Activated CD4-positive, alpha-beta T cell treated with anti-CD3 and anti-CD28 coated beads, Interleukin-2, amount 50 U/mL, for 4 hours (primary cell): ENCODE data around the gene SRGAP3.

Experiments
- DNase-seq, 2 experiments: peaks; one replicate each; pipeline ENCODE4 v3.0.0-alpha.2; 2020

SRGAP3 gene

DNA sequence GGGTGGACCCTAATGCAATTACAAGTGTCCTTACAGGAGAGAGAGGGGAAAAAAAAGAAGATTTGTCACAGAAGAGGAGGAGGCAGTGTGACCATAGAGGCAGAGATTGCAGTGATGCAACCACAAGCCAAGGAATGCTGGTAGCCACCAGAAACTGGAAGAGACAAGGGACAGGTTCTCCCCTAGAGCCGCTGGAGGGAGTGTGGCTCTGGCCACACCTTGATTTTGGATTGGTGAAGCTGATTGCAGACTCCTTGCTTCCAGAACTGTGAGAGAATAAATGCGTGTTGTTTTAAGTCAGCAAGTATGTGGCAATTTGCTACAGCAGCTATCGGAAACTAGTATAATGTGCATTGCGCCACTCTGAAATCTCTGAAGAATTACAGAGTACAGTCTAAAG is 110.1 kb downstream of the SRGAP3 start:
- DNase-seq, result no peak

DNA sequence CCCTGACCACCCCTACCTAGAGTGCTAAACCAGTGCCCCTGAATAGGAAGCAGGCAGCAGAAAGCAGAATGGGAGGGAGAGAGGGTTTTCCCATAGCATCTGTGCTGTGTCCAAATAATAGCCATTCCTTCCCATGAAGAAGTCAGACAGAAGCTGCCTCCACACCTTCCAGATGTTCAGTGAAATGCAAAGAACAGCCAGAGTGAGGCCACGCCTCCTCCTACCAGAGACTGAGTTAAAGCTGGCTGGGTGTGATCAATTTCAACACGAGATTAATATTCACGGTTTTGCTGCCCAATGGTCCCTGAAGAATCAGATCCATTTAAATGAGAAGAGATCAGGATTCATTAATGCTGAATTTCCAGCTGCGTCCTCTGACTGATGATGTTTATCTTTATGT is 111.8 kb downstream of the SRGAP3 start:
- no peak for DNase-seq

DNA sequence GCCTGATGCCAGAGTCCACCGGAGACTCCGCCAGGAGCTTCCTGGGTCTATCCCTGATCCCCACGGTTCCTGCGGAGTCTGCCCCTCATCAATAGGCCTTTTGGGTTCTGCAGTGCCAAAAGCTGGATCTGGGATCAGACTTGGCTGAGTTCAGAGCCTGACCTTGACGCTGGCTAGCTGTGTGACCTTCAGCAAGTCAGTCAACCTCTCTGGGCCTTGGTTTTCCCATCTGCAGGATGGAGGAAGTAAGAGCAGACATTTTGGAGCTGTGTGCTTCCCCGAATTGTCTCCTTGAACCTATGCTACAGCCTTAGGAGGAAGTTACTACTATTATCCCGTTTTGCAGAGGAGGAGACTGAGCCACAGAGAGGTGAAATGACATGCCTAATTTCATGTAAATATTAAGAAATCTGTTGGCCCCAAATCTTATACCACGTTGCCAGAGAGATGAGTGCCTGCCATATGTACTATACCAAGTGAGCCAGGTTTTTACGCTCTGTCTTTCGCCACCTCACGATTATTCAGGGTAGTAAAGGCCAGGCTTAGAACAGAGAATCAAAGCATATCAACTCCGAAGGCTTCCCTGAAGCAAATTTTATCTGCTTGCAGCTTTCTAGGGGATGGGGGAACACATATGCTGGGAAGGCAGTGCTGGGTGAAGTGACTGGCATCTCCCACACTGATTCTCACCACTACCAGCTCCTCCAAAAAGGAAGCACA is 112.5 kb downstream of the SRGAP3 start:
- no peak for DNase-seq

DNA sequence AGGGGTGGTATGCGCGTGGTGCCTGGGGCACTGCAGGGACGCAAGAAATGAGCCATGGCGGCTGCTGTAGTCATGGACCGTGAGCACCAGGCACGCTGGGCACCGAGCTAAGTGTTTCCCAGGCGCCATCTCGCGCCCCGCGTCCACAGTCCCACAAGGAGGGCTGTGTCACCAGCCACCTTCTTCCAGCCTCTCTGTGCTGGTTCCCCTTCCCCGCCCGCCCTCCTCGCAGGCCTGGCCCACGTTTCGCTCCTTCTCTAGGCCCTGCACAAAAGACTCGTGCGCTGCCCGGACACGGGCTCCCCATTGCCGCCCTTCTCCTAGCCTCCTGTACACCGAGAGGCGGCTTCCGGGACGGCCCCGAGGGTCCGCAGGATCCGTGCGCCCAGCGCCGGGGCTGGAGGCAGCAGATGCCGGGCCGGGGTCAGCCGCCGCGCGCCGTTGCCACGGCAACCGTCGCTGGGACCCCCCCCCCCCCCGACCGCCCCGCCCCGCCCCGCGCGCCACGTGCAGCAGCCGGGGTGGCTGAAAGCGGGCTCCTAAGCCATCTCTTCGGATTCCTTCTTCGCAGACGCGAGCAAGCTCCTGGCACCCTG is 113.4 kb downstream of the SRGAP3 start:
- DNase-seq, result no peak

DNA sequence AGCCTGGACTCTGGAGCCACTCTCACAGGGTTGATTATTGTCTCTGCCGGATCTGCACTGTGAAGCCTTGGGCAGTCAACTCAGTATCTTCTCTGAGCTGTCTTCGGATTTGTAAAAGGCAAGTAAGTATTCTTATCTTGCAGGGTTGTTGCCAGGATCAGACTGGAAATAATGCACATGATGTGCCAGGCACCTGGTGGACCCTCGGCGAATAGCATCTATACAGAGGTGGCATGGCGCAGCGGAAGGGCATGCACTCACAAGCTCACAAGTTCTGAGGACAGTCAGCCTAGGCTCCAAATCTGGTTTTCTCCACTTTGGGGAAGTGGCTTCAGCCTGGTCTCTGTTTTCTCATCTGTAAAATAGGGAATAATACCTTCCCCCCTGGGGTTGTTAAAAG is 113.9 kb downstream of the SRGAP3 start:
- no peak for DNase-seq

DNA sequence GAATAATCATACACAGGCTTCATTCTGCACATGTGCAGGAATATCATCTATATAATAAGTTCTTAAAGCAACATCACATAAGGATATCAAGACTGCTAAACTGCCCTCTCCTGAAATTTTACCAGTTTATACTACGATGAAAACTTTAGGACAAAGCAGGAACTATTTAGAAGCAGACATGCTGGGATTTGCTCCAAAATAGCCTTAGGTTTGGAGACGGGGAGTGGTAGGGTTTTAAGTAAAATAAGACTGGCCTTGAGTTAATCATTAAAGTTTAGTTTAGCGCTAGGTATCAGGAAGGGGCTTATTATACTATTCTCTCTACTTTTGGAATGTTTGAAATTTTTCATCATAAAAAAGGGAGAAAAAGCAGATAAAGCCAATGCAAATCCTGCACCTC is 115.8 kb downstream of the SRGAP3 start:
- no peak for DNase-seq

DNA sequence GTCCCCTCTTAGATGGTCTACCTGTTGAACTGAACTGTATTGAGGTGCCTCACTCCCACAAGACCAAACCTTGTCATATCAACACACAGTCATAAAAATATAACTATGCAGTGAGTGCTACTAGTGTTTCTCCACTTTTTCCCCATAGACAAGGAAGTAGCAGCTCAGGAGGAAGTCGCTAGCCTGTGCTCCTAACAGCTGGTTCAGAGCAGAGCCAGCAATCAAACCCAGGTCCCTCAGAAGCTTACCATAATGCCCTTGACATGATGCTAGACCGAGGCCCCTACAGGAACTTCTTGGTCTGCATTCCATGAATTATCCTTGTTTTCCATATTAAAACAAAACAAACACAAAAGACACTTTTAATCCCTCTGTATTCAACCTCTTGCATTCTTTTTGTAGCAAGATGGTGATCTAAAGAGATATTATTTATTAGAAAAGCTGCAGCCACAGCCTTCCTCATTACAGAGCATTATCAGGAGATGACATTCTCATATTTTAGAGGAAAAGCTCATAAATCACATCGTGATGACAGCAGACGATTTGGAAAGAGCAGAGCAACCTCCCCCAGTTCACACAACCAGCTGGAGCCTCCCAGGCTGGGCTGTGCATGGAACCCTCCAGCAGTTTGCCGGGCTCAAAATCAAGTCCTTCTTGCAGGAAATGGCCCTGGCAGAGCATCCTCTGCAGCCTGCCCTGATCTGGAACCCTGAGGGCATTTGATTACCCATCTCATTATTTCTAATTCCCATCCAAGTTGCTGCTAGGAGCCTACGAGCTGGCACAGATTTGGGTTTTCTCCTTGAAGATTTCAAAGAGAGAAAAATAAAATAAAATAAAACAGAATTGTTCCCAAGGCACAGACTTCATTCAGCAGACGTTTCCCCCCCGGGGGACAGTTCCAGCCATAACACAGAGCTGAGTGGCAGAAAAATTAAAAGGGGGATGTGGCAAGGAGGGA is 118.8 kb downstream of the SRGAP3 start:
- DNase-seq, result no peak

DNA sequence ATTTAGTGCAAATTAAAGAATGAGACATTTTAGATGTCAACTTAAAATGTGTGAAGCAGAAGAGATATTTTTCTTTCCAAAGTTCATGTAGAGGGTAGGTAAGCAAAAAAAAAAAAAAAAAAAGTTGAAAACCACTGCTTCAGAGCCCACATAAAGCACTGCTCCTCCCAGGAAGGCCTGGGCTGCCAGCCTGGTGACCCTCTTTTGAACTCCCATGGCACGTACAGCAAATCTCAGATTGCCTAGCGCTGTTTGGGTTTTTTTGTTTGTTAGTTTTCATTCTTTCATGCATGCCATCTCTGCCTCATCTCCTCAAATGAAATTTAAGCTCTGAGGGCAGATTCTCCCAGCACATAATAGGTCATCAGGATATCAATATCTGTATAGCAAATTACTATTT is 120.1 kb downstream of the SRGAP3 start:
- no peak for DNase-seq

DNA sequence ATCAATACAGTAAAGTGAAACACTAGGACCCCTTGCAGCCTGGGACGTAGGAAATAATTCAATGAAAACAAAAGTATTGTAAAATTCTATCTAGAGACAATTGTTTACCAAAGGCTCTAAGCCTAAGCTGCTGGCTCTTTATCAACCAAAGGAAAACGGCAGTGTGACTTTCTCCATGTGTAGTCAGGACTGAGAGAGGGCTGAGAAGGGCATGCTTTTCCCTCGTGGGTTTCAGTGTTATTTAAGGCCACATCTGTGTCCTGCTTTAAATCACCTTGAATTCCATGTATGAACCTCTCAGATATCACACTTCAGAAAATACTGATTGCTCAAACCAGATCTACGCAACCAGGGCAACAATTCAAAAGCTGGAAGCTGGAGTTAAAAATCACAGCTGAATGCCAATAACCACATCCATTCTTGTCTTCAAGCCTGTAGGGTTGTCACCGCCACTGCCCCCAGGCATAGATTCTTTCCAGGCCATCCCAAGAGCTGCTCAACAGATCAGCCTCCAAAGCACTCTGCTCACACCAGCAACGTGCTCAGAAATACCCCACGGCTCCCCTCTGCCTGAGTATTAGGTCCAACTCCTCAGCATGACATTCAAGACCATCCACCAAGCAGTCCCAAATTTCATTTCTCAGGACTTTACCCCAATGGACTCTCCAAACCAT is 124.0 kb downstream of the SRGAP3 start:
- no peak for DNase-seq

DNA sequence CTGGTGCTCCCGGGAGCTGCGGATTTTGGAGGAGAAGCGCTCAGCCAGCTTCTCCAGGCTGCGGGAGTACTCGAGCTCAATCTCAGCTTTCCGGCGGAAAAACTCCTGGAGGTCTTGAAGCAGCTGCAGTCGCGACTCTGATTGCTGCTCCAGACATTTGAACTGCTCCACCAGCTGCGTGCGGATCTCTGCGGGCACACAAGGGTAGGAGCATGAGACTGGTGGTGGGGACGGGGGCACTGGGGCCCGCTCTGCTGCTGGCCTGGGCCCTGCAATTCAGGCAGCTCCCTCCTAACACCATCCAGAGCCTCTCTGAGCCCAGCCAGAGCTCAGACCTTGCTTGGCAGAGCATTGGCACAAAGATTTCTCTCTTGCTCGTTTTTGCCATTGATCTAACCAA is 124.7 kb downstream of the SRGAP3 start:
- DNase-seq, result no peak

DNA sequence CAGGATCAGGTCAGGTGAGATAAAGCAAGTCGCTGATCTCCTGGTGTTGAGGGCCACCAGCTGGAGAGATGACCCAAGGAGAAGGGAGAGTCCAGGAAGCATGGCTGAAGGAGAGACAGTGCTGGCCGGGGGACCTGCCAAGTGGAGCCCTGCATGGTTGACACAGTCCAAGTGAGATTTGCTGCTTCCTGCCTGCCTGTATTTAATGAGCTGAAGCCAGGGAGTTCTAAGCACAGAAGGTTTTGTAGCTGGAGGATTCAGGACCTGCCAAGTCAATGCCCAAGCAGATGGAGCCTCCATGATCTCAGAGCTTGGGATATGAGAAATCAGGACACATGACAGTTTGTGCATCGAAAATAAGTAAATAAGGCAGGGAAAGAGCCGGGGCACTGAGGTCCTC is 125.6 kb downstream of the SRGAP3 start:
- no peak for DNase-seq

DNA sequence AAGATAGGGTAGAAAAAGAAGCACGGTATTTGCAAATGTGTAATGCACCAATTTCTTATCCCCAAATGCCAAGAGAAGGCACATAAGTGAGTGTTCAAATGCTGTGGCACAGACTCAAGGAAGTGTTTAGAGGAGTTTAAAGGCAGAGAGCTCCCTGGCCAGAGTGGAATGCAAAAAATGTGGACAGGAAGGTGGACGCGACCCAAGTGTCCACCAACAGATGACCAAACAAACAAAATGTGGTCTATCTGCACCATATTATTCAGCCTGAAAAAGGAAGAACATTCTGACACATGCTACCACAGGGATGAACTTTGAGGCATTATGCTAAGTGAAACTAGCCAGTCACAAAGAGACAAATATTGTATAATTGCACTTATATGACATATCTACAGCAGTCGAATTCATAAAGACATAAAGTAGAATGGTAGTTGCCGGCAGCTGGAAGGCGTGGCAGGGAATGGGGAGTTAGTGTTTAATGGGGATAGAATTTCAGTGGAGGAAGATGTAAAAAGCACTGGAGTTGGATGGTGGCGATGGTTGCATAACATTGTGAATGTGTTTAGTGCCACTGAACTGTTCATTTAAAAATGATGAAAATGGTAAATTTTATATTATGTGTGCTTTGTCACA is 126.6 kb downstream of the SRGAP3 start:
- no peak for DNase-seq

DNA sequence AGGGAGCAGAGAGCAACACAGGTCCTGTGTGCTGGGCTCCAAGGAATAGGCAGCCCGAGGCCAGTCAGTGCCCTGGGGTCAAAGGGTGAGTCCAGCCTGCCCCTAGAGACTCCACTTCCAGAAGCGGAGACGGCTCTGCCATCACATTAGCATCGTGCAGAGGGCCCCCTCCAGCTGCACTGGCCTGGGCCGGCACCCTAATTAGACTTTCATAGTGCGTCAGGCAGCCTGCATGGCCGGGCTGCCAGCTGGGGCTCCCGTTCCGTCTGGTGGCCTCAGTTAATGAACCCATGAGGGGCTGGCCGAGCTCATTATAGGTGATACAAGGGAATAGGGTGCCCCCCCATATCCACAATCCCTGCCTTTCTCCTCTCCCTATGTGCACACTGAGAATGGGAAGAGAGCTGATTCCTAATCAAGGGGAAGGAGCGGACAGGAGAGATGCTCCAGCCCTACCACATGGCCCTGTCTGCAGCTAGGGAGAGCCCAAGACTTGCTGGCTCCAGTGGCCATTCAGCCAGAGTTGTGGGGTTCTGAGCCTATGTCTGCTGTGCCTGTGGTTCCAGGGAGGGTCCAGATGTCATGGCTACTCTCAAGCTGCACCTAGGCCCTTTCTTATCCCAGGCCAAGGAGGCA is 128.0 kb downstream of the SRGAP3 start:
- DNase-seq, result no peak

DNA sequence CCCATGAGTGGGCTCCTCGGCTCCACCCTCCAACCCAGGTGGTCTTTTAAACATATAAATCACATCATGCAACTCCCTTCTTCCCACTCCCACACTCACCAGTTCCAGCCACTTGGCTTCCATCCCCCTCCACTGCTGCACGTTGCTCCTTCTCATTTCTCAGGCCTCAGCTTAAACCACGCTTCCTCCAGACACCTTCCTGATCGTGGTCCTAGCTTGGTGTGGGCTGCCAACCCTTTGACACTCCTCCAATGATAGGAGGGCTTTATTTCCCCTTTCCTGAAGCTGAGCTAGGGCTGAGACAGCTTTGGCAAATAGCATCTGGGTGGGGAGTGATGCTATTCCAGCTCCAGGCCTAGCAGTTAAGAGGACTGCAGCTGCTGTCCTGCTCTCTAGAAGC is 130.1 kb downstream of the SRGAP3 start:
- DNase-seq, result no peak

DNA sequence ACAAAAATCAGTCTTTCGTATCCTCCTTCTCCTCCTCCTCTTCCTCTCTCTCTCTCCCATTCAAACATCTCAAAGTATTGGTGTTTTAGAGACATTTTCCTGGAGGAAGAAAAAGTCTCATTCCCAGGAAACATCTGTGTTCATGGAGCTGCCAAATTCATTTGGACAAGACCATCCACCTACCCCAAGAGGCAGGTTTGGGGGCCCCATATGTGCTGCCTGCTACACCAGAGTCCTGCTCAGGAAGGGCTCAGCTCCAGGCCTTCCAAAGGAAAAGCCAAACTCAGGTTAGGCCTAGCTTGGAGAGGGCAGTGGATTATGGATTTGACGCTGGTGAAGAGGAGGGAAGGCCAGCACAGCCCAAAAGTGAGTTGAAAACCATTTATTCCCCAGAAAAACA is 131.2 kb downstream of the SRGAP3 start:
- DNase-seq, result no peak

DNA sequence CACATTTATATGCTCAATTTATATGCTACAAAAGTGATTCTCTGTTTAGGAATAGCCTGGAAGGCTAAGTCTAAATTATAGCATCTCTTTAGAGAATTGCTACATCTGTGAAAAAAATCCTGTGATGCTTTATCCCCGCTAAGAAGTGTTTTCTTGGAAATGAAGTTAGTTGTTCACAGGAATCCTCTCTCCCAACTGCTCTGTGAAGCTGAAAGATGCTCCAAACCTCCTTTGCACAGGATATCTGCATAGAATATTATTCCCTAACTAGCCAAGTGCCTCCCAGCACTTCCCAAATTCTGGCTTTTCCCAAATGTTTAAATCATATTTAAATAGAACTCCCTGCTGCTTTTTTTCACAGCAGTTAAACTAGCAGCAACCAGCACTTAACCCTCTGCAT is 132.2 kb downstream of the SRGAP3 start:
- DNase-seq, result no peak

DNA sequence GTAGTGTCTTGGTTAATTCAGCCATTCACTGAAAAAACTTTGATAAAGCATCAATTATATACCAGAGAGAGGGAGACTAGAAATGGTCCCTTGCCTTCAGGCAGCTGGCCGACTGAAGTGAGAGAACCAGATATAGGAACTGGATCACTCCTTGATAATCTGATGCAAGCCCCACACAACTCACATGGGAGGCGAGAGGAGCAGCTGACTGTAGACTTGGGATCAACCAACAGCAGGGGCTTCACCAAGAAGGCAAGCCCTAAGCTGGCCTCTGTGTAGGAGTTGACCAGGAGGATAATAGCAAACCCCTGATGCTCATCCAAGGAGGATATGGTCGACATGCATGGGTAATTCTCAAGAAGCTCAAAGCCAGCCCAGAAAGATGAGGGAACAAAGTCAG is 133.1 kb downstream of the SRGAP3 start:
- no peak for DNase-seq

DNA sequence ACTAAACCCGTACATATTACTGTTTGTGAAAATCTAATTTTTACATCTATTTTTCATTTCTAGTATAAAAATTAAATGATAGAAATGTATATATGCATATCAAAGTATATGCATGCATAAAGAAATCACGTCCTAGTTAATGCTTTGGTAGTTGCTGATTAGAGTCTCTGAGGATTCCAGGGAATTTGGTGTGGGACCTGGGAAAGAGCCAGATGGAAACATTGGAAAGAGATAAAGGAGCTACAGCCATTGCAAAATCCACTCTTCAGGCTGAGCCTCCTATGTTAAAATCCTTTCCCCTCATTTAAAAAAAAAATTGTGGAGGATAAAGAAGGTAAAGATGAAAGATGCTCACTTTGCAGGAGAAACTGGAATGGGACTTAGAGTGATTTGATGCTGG is 134.1 kb downstream of the SRGAP3 start:
- DNase-seq, result no peak

DNA sequence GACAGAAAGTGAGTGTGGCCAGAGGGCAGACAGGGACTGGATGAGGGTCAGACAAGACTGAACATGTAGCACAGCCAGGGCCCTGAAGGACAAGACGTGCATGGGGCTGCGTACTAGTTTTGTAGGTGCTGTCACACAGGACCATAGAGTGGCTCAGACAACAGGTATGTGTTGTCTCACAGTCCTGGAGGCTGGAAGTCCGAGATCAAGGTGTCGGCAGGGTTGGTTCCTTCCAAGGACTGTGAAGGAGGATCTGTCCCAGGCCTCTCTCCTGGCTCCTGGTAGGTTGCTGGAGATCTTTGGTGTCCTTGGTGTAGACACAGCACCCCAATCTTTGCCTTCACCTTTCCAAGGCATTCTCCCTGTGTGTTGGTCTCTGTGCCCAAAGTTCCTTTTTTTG is 136.4 kb downstream of the SRGAP3 start:
- DNase-seq, result no peak

DNA sequence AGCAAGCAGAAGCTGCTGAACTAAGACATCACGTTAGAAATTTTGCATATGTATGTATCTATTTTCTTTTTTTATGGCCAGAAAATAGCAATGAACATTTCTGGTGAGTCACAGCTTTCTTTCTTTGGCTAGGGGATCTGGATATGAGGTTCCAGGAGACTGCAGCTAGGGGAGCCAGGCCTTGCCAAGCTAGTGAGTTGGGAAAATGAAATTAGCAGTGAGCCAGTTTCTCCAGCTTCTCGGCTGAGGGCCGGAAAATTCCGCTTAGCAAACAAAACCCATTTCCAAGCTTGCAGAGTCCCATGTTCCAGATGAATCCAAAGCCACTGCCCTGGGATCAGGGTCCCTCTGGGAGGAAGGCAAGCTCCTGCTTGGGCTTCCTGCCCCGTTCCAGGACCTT is 137.6 kb downstream of the SRGAP3 start:
- DNase-seq, result no peak

DNA sequence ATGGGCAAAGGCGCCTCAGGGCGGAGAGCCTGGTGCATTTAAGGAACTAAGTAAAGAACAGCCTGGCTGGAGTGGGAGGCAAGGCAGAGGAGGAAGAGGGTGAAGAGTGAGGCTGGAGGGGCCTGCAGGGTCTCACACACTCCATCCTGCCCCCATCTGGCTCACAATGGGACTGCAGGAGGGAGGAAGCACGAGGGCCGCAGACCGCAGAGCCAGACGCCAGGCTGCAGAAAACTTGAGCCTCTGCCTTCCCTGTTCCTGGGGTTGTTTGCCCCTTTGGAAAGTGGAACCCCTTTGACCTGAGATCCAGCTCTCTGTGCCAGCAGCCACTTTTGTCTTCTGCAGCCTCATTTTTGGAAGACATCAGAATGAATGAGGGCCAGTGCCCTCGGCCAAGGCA is 138.0 kb downstream of the SRGAP3 start:
- DNase-seq, result no peak

DNA sequence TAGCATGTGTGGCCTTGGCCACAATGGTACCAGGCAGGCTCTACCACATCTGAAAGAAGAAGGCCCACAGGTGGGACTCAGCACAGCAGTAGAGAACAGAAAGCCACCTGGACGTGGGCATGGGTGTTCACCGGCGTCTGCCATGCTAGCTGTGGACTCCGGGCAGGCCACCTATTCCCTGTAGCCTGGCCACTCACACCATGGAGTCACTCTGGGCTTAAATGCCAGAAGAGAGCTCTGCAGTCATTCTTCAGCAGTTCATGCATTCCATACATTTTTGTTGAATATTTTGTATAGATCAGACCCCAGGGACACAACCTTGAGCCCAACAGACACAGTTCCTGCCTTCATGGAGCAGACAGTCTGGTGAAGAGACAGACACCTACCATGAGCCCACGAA is 138.6 kb downstream of the SRGAP3 start:
- DNase-seq, result no peak
